HUDEP-2 (cell line): ENCODE results near the gene KRTAP9-6.

Source experiments
- DNase-seq, 76 experiments: peaks; one replicate each; lab custom pipeline; 2025; ENCODE audit not compliant: unreplicated experiment in 76 of 76; lab: John Stamatoyannopoulos, UW

Gene KRTAP9-6

GRCh38 chr17:41315204-41315794 is 50.1 kb downstream of the KRTAP9-6 start, which contains the start of gene KRTAP17-1:
Gene KRTAP17-1 (minus strand): TSS chr17:41315710. CDS start chr17:41315650, 60 bp downstream.
- no peak for DNase-seq
